Myocyte (in vitro differentiated cells): Measurements from ENCODE around the gene SPIRE1. TPM values are rescaled to one million over a fixed set of nuclear protein-coding genes. Genes with fewer than 3 reads are reported as not detected.

ENCODE experiments used
- DNase-seq: peaks from one replicate; pipeline ENCODE4 v3.0.0-alpha.2; 2012; ENCODE audit warnings: low read depth
- polyA plus RNA-seq: library from polyadenylated mRNA; unstranded; fragments of >200 nt; gene quantifications from one replicate; pipeline ENCODE4 v1.2.1, GENCODE V29; 2012; ENCODE audit warnings: missing spikeins
- total RNA-seq: library from RNA; depleted of rRNA; stranded (reverse); fragments of >200 nt; gene quantifications from 2 replicates; pipeline ENCODE4 v1.2.3, GENCODE V29; 2014

The SPIRE1 gene
- total RNA-seq, result 43.1 and 53.9 TPM in 2 replicates
- polyA plus RNA-seq, result 48.5 TPM

DNA sequence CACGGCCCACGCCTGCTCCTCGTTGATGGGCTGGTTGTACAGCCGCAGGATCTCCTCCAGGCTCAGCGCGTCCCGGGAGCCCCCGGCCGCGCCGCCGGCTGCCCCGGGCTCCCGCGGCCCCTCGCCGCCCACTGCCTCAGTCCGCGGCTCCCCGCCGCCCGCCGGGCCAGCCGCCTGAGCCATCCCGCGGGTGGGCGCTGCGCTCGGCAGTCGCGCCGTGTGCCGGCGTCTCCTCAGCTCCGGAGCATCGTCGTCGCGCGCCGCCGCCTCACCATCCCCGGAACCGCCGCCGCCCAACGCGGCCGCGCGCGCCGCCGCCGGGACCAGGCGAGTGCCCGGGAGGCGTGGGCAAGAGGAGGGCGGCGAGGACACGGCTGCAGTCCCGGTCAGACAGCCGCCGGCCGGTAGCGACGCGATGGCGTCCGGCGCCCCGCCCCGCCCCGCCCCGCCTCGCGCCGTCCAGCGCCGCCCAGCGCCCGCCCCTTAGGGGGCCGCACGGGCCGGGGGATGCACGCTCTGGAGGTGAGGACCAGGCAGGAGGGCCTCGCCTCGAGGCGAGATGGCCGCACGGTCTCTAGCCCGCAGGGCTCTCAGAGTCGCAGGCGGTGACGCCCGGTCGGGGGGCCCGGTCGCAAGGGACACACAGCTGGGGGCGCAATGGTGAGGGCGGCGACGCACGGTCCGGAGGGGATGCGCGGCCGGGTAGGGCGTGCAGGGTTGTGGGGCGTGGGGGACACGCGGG, at the start of gene SPIRE1:
Gene SPIRE1, minus strand, starts transcription at position 424 of the 742 bp plus-strand sequence. Its CDS starts 241 bp downstream, at position 183.
- peak; percentile 78 for DNase-seq

DNA sequence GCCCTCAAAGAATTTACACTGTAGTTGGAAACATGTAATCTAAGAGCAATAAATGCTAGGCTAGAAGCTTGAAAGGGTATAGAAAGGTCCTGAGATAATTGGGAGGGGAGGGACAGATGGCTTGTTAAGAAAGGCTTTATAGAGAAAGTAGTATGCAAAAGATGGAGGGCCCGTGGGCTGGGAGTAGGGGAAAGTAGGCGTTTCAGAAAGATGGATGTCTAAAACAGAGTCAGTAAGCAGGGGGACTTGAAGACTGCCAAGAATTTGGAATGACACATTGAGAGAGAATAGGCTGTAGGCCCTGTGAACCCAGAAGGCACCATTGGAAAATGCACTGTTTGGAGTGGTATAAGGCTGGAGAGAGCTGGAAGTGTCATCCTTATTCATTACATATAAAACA, 45.8 kb upstream of the SPIRE1 start:
- peak; percentile 32 for DNase-seq

DNA sequence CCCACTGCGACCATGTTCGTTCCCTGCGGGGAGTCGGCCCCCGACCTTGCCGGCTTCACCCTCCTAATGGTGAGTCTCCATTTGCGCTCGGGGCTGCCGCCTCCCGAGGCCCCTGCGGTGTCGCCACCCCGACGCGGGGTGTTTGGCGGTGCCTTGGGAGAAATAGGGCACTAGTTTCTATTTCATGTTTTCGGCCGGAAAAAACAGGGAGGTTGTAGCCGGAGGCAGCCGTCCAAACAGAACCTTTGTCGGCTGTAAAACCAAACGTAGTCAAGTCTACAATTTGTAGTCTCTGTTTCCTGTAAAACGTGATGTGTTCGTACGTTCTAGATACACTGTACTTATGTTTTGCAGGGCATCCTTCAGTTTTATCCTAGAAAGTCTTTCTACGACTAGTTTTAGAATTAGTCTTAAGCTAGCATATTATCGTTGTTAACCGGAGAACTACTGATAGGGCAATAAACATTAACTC, 45.2 kb upstream of the SPIRE1 start:
- no peak for DNase-seq

DNA sequence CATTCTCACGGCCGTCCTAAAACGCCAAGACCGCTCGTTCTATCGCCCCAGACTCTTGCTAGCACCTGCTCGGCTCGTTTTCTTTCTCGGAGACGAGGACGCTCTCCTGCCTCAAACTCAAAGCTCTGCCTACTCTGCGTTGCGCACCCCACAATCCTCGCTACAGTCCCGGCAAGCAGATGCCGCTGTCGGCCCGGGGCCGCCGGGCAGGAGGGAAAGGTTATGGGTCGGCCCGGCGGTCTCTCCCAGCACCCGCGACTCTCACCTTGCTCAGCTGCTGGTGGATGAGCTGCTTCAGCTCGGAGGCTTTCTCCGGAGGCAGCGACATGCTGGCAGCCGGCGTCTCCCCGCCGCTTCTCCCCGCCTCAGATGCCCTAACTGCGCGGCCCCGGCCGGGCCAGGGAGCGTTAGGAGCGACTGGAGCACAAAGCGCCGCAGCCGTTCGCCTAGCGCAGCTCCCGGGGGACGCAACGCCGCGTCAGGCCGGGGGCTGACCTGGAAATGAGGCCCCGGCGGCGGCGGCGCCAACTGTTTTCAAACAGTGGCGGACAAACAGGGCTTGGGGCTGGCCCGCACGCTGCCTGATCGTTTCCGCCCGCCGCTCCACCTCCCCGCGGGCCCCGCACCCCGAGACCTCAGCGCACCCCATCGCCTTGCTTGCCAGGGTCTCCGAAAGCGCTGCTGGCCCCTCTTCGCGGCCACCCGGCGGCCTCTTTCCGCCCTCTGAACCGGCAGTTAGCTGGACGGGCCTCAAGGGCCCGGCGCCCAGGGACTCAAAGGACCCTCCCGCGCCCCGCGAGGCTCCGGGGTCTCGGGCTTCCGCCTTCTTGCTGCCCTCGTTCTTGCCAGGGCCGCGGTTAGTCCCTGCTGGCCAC, 44.6 kb upstream of the SPIRE1 start, which contains the start of the genes CEP76 and PSMG2:
Gene CEP76, minus strand, starts transcription at position 503 of the 875 bp plus-strand sequence. Its CDS starts 175 bp downstream, at position 328.
Gene PSMG2, plus strand, starts transcription at position 822 of the 875 bp plus-strand sequence. CDS start 66 bp downstream, outside the sequence.
- DNase-seq, result peak; percentile 94

DNA sequence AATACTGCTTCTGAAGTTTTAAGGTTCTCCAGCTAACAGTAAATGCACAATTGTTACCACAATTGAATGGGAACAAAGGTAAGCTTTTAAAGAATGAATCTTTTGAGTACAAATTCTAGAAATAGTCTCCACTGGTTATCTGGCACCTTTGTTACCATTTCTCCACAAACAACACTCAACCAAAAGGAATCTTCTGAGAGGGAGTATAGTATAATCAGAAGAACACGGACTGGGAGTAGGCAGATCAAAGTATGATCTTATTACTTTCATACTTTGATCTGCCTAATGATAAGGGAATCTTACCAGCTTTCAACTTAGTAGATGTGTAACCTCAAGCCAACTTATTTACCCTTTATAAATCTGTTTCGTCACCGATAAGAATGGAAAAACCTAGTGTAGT, 43.3 kb upstream of the SPIRE1 start:
- DNase-seq, result no peak

DNA sequence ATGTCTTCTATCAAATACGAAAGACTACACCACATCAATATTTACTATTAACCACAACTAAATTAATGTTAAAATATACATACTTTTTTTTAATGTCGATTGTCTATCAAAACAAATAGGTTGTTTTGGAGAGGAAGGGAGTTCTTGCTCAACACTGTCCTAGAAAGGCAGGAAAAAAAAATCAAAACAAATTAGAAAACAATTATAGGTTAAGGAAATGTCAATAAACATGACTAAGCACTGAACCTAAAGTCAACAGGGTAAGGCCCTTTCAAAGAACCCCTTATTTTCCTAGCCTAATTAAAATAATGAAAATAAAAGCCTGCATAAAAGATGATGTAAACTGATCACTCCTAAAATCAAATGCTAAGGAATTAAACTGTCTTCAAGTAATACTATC, 41.8 kb upstream of the SPIRE1 start:
- no peak for DNase-seq

DNA sequence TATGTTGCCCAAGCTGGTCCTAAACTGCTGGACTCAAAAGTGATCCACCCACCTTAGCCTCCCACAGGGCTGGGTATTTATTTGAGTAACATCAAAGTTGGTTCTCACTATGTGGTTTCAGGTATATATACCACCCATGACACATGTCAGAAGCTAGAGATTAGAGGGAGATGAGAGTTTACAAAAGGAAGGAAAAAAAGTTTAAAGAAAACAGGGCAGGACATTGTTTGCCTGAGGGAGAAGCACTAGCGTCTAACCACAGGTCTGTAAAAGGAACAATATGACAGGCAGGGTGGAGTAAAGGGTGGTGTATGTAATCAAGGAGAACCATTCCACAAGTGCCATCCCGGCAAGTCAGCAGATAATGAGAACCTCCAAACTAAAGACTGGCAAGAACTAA, 36.1 kb upstream of the SPIRE1 start:
- peak; percentile 22 for DNase-seq

DNA sequence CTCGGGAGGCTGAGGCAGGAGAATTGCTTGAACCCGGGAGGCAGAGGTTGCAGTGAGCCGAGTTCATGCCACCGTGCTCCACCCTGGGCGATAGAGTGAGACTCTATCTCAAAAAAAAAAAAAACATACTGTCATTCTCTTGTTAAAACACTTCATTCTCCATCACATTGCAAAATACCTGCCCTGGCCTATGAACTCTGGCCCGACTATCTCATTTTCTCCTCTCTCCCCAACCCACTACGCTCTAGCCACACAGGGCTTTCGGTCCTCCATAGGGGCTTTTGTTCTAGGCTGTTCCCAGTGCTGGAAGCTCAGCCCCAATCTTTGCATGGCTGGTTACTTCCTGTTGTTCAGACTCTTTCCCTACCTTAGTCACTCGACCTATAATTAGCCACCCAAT, 34.3 kb upstream of the SPIRE1 start:
- DNase-seq, result no peak

DNA sequence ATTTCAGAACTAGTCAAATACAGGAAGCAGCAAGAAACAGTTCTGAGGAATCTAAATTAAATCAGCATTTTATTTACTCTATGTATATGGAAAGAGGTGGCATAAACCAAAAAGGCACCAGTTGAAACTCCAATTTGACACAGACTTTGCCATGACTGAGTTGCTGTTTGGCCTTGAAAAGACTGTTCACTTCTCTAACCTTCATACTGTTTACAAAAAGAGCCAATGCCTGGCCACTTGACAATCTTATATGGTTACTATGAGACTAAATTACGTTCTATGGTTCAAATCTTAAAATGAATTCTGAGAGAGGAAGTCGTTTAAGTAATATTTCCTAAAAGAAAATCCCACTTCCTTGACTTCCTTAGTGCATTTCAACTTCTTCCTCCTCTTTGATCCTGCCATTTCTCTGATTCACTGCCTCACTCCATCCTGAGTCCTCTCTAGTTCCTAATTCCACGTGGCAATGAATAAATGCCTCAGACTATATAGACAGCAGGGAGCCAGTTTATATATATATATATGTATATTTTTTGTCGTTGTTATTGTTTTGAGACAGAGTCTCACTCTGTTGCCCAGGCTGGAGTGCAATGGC, 31.4 kb upstream of the SPIRE1 start:
- DNase-seq, result no peak

DNA sequence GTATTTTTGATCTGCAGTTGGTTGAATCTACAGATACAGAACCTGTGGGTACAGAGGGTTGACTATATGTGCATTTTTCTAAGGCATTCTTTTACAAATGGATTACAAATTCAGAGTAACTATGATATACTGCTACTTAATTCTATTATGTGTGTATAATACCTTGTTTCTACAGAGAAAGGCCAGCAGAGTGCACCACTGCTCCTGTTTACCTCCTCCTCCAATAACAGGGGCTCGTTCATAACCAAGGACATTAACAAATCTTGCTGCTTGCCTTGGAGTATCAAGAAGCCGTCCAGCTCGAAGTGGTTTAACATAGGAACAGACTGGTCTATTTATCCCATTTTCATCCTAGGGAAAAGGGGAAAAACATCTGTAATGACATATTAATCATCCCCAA, 28.2 kb upstream of the SPIRE1 start:
- no peak for DNase-seq

DNA sequence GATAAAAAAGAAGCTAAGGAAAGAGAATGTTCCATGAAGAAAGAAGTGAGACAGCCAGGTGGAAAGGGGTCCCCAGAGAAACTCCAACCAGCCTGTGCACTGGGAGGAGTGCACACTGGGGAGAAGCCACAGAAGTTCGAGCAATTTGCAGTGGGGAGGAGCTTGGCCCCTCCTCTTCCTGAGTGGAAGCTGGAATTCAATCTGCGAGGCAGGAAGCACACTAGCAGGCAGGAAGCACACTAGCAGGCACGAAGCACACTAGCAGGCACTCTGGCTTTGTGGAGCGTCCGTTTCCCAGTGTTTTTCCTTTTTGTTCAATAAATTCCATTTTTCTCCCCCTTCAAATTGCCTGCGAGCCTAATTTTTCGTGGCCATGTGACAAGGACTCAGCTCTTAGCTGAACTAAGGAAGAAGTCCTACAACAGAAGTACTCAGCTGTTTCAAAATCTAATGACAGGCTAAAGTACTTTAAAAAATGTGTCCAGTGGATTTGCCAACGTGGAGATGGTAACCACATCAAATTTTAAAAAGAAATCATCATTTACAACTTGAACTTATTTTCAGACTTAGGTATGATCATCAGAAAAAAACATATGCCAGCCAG, 21.4 kb upstream of the SPIRE1 start:
- DNase-seq, result peak; percentile 81

DNA sequence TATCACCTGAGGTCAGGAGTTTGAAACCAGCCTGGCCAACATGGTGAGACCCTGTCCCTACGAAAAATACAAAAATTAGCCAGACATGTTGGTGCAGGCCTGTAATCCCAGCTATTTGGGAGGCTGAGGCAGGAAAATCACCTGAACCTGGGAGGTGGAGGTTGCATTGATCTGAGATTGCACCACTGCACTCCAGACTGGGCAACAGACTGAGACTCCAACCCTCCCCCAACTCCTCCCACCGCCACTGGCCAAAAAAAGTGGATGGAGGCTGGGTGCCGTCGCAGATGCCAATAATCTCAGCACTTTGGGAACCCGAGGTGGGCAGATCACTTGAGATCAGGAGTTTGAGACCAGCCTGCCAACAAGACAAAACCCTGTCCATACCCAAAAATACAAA, 10.1 kb upstream of the SPIRE1 start:
- DNase-seq, result no peak

DNA sequence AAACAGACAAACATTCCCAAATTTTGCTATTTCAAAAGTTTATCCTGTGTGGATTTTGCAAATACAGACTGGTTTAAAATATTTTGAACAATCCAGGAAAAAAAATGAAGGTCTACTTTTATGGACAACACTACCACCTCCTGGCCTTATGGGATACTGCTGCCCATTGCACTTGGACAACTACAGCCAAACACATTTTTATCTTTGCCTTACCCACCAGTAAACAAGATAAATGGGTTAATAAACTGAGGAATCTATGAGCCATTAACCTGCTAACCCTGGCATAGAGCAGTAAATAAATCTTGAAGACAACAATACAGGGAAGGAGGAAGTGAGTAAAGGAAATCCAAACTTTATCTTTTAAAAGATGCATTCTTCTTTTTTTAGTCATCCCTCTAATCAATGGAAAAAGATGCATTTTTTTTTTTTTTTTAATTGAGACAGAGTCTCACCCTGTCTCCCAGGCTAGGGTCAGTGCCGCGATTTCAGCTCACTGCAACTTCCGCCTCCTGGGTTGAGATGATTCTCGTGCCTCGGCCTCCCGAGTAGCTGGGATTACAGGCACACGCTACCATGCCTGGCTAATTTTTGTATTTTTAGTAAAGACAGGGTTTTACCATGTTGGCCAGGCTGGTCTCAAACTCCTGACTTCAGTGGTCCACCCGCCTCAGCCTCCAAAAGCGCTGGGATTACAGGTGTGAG, 2.1 kb upstream of the SPIRE1 start:
- DNase-seq, result peak; percentile 69

DNA sequence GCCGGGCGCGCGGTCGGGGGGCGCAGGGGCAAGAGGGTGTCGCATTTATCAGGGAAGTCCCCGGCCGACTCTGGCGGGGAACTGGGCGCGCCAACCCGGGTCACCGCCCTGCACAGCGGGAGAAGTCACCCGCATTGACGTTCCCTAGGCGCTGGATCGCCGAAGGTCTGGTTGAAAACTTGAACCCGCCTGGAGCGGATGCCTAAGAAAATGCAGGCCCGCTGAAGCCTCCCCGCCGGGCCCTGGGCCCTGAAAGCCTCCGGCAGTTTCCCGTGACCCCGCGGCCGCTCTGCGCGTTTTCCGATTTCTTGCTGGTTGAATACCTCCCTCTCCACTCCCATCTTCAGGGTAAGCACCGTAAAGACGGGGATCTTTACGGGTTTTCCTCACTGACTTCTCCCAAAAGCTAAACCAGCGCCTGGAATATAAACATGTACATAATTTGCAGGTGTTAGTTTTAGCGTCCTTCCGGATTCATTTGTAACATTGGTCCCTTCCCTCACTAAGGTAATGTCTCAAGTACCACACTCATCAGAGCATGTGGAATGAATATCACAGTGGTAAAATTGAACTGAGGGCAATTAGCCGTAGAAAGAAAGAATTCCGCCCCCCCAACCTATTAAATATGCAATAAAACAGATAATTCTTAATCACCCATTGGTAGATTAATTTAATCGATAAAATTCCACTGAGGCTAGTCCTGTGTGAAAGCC, 675 bp upstream of the SPIRE1 start:
- no peak for DNase-seq

DNA sequence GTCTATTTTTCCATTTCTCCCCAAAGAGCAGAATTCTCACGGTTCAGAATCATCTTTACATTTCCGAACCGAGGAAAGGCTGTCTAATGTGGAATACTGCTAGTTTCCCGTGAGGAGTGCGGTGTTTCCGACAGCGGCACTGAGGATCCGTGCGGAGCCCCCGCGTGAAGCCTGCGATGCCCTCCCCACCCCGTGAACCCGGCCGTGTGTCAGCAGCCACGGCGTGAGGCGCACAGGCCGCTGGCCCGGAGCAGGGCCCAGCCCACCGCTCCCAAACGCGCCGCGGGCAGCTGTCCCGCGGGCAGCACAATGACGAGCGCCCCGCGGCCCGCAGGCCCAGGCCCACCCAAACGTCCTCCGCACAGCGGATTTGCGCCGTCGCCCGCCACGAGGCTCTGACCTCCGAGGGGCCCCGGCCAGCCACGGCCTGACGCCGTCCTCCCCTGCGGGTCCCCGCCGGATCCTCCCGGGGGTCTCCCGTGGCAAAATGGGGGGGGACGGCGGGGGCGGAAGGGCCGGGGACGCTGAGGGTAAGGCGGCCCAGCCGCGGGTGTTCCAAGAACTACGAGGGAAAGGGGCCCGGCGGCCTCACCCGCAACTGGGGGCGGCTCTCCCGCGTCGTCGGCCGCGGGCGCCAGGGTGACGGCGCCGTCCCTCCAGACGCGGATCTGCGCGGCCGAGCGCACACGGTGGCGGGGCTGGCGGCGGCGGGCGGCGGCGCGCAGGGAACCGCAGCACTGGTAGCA, 796 bp downstream of the SPIRE1 start:
- DNase-seq, result peak; percentile 58

DNA sequence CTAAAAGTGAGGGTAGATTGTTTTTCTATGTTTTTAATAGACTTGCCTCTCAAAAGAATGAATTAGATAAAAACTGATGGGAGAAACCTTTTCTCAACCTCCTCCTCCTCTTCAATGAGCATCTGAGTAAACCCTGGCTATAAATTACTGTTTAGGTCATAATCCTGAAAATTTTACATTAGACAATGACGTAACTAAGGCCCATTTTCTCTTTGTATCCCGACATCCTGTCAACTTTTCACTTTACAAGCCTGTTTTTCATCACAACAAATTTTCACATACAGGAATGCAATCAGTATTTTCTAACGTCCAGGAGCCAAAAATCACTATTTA, 1.3 kb downstream of the SPIRE1 start:
- peak; percentile 19 for DNase-seq

DNA sequence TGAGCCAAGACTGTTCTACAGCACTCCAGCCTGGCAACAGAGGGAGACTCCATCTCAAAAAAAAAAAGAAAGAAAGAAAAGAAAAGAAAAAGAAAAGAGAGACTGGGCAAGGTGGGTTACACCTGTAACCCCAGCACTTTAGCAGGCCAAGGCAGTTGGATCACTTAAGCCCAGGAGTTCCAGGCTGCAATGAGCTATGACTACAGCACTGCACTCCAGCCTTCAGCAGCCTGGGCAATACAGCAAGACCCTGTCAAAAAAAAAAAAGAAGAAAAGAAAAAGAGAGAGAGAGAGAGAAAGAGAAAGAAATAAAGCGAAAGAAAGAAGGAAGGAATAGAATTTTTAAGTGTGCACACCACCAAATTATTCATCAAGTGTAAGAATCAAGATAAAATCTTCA, 2.9 kb downstream of the SPIRE1 start:
- no peak for DNase-seq

DNA sequence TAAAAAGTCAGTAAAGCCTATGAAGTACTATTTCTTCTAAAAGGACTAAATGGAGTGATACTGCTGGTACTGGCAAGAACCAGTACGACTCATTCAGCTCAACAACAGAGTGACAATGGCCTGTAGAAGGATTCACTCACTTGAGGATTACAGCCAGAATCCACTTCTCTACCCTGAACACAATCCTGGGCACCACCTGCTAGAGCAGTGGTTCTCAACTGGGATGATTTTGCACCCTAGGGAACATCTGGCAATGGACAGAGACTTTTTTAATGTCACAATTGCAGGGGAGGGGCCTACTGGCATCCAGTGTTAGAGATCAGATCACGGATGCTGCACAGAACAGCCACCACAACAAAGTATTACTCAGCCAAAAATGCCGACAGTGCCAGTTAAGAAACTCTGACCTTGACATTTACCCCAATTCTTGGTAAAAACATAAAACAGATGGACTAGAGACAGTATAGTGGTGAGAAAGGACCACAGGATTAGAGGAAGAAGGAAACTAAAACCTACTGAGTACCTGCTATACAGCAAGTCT, 5.0 kb downstream of the SPIRE1 start:
- DNase-seq, result peak; percentile 70

DNA sequence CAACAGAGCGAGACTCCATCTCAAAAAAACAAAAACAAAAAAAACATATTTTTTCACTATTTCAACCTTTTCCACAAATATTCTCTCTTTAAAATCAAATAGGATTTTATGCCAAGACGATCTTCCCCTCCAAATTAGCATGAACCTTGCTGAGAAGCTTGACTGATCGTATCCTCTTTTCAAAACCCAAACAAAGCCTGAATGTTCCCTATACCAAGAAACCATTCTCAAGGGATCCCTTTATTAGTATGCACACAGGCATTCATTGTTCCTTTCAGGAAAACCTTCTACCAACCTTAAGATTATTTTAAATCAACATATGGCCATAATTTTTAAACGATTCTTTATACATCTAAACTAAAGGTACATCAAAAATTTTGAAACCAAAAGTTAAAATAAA, 6.3 kb downstream of the SPIRE1 start:
- DNase-seq, result no peak
